MM.1S (cell line): ENCODE measurements around the gene COL6A5.
"Not testable (repeated sequence)": the region's sequence is repeated elsewhere in the genome, so short reads cannot be mapped to it uniquely, and the experiment has no call there.

Experiments
- EZH2 ChIP-seq: fragments of 300-600 bp; sonication (generic); optimal IDR thresholded peaks from 2 replicates; pipeline ENCODE3; 2017; ENCODE audit warnings: low read depth, mild to moderate bottlenecking, antibody characterized with exemption, low read length, mixed read lengths
- EZH2phosphoT487 ChIP-seq: fragments of 300-600 bp; sonication (generic); IDR thresholded peaks from 2 replicates; pipeline ENCODE4 v1.6.1; 2018; ENCODE audit warnings: antibody characterized with exemption, low read length
- TF ChIP-seq, protein P1 (sequence below): fragments of 300-600 bp; sonication (generic); IDR thresholded peaks from 2 replicates; pipeline ENCODE4 v1.5.1; 2016; ENCODE audit warnings: antibody characterized with exemption, low read length, mixed read lengths

- TF ChIP-seq EZH2, EZH2phosphoT487: not testable (repeated sequence)
- TF ChIP-seq, protein P1, sequence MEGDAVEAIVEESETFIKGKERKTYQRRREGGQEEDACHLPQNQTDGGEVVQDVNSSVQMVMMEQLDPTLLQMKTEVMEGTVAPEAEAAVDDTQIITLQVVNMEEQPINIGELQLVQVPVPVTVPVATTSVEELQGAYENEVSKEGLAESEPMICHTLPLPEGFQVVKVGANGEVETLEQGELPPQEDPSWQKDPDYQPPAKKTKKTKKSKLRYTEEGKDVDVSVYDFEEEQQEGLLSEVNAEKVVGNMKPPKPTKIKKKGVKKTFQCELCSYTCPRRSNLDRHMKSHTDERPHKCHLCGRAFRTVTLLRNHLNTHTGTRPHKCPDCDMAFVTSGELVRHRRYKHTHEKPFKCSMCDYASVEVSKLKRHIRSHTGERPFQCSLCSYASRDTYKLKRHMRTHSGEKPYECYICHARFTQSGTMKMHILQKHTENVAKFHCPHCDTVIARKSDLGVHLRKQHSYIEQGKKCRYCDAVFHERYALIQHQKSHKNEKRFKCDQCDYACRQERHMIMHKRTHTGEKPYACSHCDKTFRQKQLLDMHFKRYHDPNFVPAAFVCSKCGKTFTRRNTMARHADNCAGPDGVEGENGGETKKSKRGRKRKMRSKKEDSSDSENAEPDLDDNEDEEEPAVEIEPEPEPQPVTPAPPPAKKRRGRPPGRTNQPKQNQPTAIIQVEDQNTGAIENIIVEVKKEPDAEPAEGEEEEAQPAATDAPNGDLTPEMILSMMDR, result not testable (repeated sequence)
These were observed 102.7 kb downstream of the COL6A5 start for GRCh38 chr3:130448155-130448554.
